Endothelial cell of umbilical vein (primary cell): Measurements from ENCODE around the gene CEP128. TPM values are rescaled to one million over a fixed set of nuclear protein-coding genes. Genes with fewer than 3 reads are reported as not detected.

ENCODE experiments used
- BruUV-seq: library from RNA; stranded (reverse); fragments of 400-500 nt; replicated peaks from 2 replicates; lab custom pipeline; 2021; lab: Mats Ljungman, UMichigan
- CTCF ChIA-PET: fragments of 300-600, 350-600 bp; sonication (Branson Sonifier 250); formaldehyde crosslinking; loops from one replicate; lab custom pipeline; 2021; ENCODE audit warnings: antibody characterized with exemption, inconsistent platforms; lab: Charles Lee
- POLR2A ChIA-PET: fragments of 300-600, 350-600 bp; sonication (Branson Sonifier 250); formaldehyde crosslinking; loops from one replicate; lab custom pipeline; 2021; ENCODE audit warnings: antibody characterized with exemption, inconsistent platforms; lab: Charles Lee
- DNase-seq: peaks from one replicate; pipeline ENCODE4 v3.0.0-alpha.2; 2011; ENCODE audit warnings: low read depth, low spot score
- FAIRE-seq: peaks from 2 replicates; lab custom pipeline; 2011; peaks lifted over from hg19 to GRCh38; lab: Jason Lieb, UNC
- H2AFZ ChIP-seq: 2 replicates; pipeline ENCODE4 v1.6.0; 2012; ENCODE audit warnings: low read depth, low read length, control low read depth, inconsistent platforms
- H3K27ac ChIP-seq: 2 replicates; pipeline ENCODE4 v1.5.1; 2011; ENCODE audit warnings: low read depth, mild to moderate bottlenecking, control low read depth, low read length, moderate library complexity; ENCODE audit not compliant: insufficient read depth
- H3K27me3 ChIP-seq, 2 experiments: 2 replicates each; pipeline versions ENCODE4 v1.6.0 to v1.6.1; 2011; ENCODE audit warnings: low read length in 2 of 2, mixed read lengths in 1 of 2; ENCODE audit not compliant: control insufficient read depth in 2 of 2, insufficient read depth in 2 of 2
- H3K36me3 ChIP-seq, 2 experiments: 2 replicates in 1 of 2; 3 replicates in 1 of 2; pipeline ENCODE4 v1.5.1; 2011; ENCODE audit warnings: low read length in 2 of 2, mild to moderate bottlenecking in 1 of 2, moderate library complexity in 1 of 2; ENCODE audit not compliant: control insufficient read depth in 2 of 2, insufficient read depth in 2 of 2; ENCODE audit errors: extremely low read depth in 1 of 2
- H3K4me1 ChIP-seq: 3 replicates; pipeline ENCODE4 v1.5.1; 2011; ENCODE audit warnings: mild to moderate bottlenecking, low read length; ENCODE audit not compliant: control insufficient read depth, insufficient read depth; ENCODE audit errors: extremely low read depth
- H3K4me2 ChIP-seq: 2 replicates; pipeline ENCODE4 v1.6.1; 2011; ENCODE audit warnings: low read length, control low read depth, mixed read lengths; ENCODE audit not compliant: insufficient read depth
- H3K4me3 ChIP-seq, 3 experiments: fragments of 200-600 bp in 1 of 3; sonication (generic), shearing (Covaris generic) in 1 of 3; replicated peaks in 1 of 3; 2 replicates each; pipeline ENCODE4 v1.5.1; 2011 to 2016; ENCODE audit warnings: control low read depth in 3 of 3, low read length in 3 of 3, mild to moderate bottlenecking in 2 of 3, inconsistent platforms in 1 of 3, low read depth in 1 of 3, moderate library complexity in 1 of 3; ENCODE audit not compliant: insufficient read depth in 1 of 3
- H3K79me2 ChIP-seq: 2 replicates; pipeline ENCODE4 v1.6.0; 2012; ENCODE audit warnings: low read length, inconsistent platforms; ENCODE audit not compliant: control insufficient read depth, insufficient read depth
- H3K9ac ChIP-seq: replicated peaks from 2 replicates; pipeline ENCODE3; 2011; ENCODE audit warnings: low read length, control low read depth; ENCODE audit not compliant: insufficient read depth; ENCODE audit errors: extremely low read depth
- H3K9me1 ChIP-seq: replicated peaks from 3 replicates; pipeline ENCODE4 v1.6.0; 2011; ENCODE audit warnings: mild to moderate bottlenecking, low read length; ENCODE audit not compliant: control insufficient read depth, insufficient read depth; ENCODE audit errors: extremely low read depth
- H3K9me3 ChIP-seq: replicated peaks from 2 replicates; pipeline ENCODE4 v1.5.1; 2012; ENCODE audit warnings: low read length, inconsistent platforms; ENCODE audit not compliant: control insufficient read depth, insufficient read depth
- H4K20me1 ChIP-seq: replicated peaks from 2 replicates; pipeline ENCODE3; 2011; ENCODE audit warnings: mild to moderate bottlenecking, low read length; ENCODE audit not compliant: control insufficient read depth, insufficient read depth; ENCODE audit errors: extremely low read depth
- FOS ChIP-seq: IDR thresholded peaks from 2 replicates; pipeline ENCODE4 v1.6.1; 2011; ENCODE audit warnings: mild to moderate bottlenecking, low read length, moderate library complexity, borderline replicate concordance; ENCODE audit not compliant: insufficient read depth
- GATA2 ChIP-seq: IDR thresholded peaks from 2 replicates; pipeline ENCODE4 v1.7.0; 2011; ENCODE audit warnings: low read depth, mild to moderate bottlenecking, moderate library complexity, mixed read lengths, low read length; ENCODE audit not compliant: insufficient read length, insufficient read depth
- POLR2AphosphoS5 ChIP-seq: IDR thresholded peaks from 2 replicates; pipeline ENCODE4 v1.6.1; 2012; ENCODE audit warnings: low read depth, mild to moderate bottlenecking, control low read depth, low read length, moderate library complexity; ENCODE audit not compliant: insufficient read depth
- dilution Hi-C: fragments of 300-500 bp; cut with MboI; formaldehyde crosslinking; loops from one replicate; pipeline ENCODE4 v1.15.0; 2019; ENCODE audit warnings: low sequenced_read_pairs; ENCODE audit not compliant: extremely low pct_ligation_motif_present
- intact Hi-C: fragments of 100-400 bp; cut with micrococcal nuclease; formaldehyde crosslinking; loops from one replicate; pipeline ENCODE4 v1.10.0; 2022
- polyA plus RNA-seq, 4 experiments: library from polyadenylated mRNA; depleted of rRNA in 3 of 4; stranded (reverse) in 3 of 4; unstranded in 1 of 4; fragments of >200 nt; gene quantifications; 2 replicates each; pipeline versions ENCODE4 v1.2.1 to v1.2.3, GENCODE V29; 2011 to 2012; ENCODE audit warnings: missing spikeins in 1 of 4
- total RNA-seq: library from RNA; stranded (reverse); gene quantifications from 2 replicates; pipeline ENCODE4 v1.2.3, GENCODE V29; 2021

CEP128 gene
- total and polyA plus RNA-seq, 2 donors (not counting 3 experiments of a cell fraction or from before 2014, with no cell fraction given), result 0.91 to 23.7 TPM

GRCh38 chr14:80705241-80705980 is 236.1 kb downstream of the CEP128 start:
- Histone ChIP-seq H4K20me1 (no peaks in the 10 kb centered on the region), H3K79me2 (no peaks in the 10 kb centered on the region), H2AFZ (no peak overlapping the region), H3K27me3 (no peaks in the 10 kb centered on the region), H3K9ac (no peak overlapping the region), H3K4me2 (no peak overlapping the region), H3K4me3 (no peak overlapping the region), H3K9me1 (no peaks in the 10 kb centered on the region), H3K27ac (no peak overlapping the region), H3K9me3 (no peaks in the 10 kb centered on the region), H3K4me1 (no peaks in the 10 kb centered on the region), H3K36me3 (no peaks in the 10 kb centered on the region)
- CTCF ChIA-PET, result interaction anchor here (0.7 kb wide), 1 partner anchor 54 kb away, joined by 3 read pairs; no protein-coding TSS in a partner anchor
- no peak for TF ChIP-seq GATA2
- no peak for TF ChIP-seq POLR2AphosphoS5
- POLR2A ChIA-PET, result interaction anchor here (0.6 kb wide), 1 partner anchor 34 kb away, joined by 3 read pairs; no protein-coding TSS in a partner anchor
- intact Hi-C loops, result no loop called here
- BruUV-seq, result no TSS peak
- DNase-seq (no peak), FAIRE-seq (no peak)
- dilution Hi-C loops, result no loop called here

GRCh38 chr14:80700601-80701000 is 240.9 kb downstream of the CEP128 start:
- H3K9ac ChIP-seq, result no peak overlapping the region
- intact Hi-C loops (no loop called here), dilution Hi-C loops (no loop called here)
- no peaks in the 10 kb centered on the region for H3K79me2 ChIP-seq
- TF ChIP-seq FOS, result no peak
- no peaks in the 10 kb centered on the region for H3K9me1 ChIP-seq
- no TSS peak for BruUV-seq
- no peak overlapping the region for H3K4me2 ChIP-seq
- DNase-seq (no peak), FAIRE-seq (no peak)
- no peaks in the 10 kb centered on the region for H3K9me3 ChIP-seq
- no peaks in the 10 kb centered on the region for H3K4me1 ChIP-seq
- H4K20me1 ChIP-seq, result no peaks in the 10 kb centered on the region
- H2AFZ ChIP-seq, result no peak overlapping the region
- no peak overlapping the region for H3K27ac ChIP-seq
- H3K4me3 ChIP-seq, result no peak overlapping the region
- ChIA-PET CTCF (interaction anchor here (1.3 kb wide), 1 partner anchor 11 kb away, joined by 3 read pairs; no protein-coding TSS in a partner anchor), POLR2A (no interaction called here)
- H3K27me3 ChIP-seq, result no peaks in the 10 kb centered on the region
- no peaks in the 10 kb centered on the region for H3K36me3 ChIP-seq
